Neural crest cell (in vitro differentiated cells): ENCODE results near the gene CWF19L1. TPM values are rescaled to one million over a fixed set of nuclear protein-coding genes. Genes with fewer than 3 reads are reported as not detected.

Source experiments
- DNase-seq: peaks from one replicate; pipeline ENCODE4 v3.0.0; 2021; ENCODE audit warnings: low read depth, mixed read lengths, low spot score
- H3K27ac Mint-ChIP-seq: one replicate; pipeline ENCODE4 v1.8.0; 2021; ENCODE audit warnings: mild to moderate bottlenecking, mixed read lengths; ENCODE audit not compliant: unreplicated experiment
- H3K27me3 Mint-ChIP-seq: 2 replicates; pipeline ENCODE4 v1.8.0; 2021; ENCODE audit warnings: low read depth, mild to moderate bottlenecking, mixed read lengths
- H3K36me3 Mint-ChIP-seq: 2 replicates; pipeline ENCODE4 v1.8.0; 2021; ENCODE audit warnings: low read depth, mild to moderate bottlenecking, mixed read lengths
- H3K4me1 Mint-ChIP-seq: 2 replicates; pipeline ENCODE4 v1.8.0; 2021; ENCODE audit warnings: mixed read lengths
- H3K4me3 Mint-ChIP-seq: one replicate; pipeline ENCODE4 v1.8.0; 2021; ENCODE audit warnings: mild to moderate bottlenecking, mixed read lengths
- H3K9me3 Mint-ChIP-seq: 2 replicates; pipeline ENCODE4 v1.8.0; 2021; ENCODE audit warnings: mixed read lengths
- total RNA-seq: library from RNA; stranded (reverse); gene quantifications from 2 replicates; pipeline ENCODE4 v1.2.1, GENCODE V29; 2021
- TF ChIP-seq, protein P1 (sequence below): fragments of 200-600 bp; sonication (generic); conservative IDR thresholded peaks from 2 replicates; pipeline ENCODE4 v1.5.0; 2021; ENCODE audit warnings: antibody characterized with exemption, mild to moderate bottlenecking

CWF19L1 gene
- total RNA-seq, 1 donor from 2014 or later: 29.2 TPM

DNA sequence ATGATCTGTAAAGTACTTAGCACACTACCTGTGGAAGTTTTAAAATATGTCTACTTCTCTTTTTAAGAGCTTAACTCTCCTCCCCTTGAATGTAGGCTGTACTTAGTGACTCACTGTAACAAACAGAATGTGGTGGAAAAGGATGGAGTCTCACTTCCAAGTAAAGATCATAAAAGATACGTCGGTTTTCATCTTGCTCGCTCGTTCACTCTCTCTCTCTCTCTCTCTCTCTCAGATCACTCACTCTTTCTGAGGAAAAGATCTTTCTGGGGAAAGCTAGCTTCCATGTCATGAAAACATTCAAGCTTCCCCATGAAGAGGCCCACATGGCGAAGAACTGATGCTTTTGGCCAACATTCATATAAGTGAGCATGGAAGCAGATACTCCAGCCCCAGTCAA is 43.6 kb downstream of the CWF19L1 start:
- Mint-ChIP-seq H3K4me3 (no peak overlapping the region), H3K36me3 (peaks cover 11% of the 10 kb centered on the region), H3K9me3 (no peaks in the 10 kb centered on the region), H3K27ac (no peak overlapping the region), H3K4me1 (peaks cover 11% of the 10 kb centered on the region), H3K27me3 (no peaks in the 10 kb centered on the region)
- DNase-seq: no peak
- TF ChIP-seq, protein P1, sequence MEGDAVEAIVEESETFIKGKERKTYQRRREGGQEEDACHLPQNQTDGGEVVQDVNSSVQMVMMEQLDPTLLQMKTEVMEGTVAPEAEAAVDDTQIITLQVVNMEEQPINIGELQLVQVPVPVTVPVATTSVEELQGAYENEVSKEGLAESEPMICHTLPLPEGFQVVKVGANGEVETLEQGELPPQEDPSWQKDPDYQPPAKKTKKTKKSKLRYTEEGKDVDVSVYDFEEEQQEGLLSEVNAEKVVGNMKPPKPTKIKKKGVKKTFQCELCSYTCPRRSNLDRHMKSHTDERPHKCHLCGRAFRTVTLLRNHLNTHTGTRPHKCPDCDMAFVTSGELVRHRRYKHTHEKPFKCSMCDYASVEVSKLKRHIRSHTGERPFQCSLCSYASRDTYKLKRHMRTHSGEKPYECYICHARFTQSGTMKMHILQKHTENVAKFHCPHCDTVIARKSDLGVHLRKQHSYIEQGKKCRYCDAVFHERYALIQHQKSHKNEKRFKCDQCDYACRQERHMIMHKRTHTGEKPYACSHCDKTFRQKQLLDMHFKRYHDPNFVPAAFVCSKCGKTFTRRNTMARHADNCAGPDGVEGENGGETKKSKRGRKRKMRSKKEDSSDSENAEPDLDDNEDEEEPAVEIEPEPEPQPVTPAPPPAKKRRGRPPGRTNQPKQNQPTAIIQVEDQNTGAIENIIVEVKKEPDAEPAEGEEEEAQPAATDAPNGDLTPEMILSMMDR: no peak

DNA sequence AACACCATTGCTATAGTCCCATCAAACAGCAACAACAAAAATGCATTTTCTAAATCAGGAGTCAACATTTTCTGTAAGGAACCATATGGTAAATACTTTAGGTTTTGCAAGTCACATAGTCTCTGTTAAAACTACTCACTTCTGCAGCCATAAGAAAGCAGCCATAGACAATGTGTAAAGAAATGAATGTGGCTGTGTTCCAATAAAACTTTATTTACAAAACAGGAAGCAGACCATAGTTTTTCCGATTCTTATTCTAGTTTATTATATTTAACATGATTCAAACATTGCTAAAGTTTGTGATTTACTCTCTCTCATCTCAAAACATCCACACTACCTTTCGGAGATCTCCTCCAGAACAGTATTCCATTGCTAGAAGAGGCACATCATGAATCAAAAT is 44.9 kb downstream of the CWF19L1 start:
- Mint-ChIP-seq H3K4me3 (no peak overlapping the region), H3K27ac (no peak overlapping the region), H3K36me3 (peaks cover 11% of the 10 kb centered on the region), H3K9me3 (no peaks in the 10 kb centered on the region), H3K4me1 (peaks cover 2% of the 10 kb centered on the region), H3K27me3 (no peaks in the 10 kb centered on the region)
- no peak for DNase-seq
- TF ChIP-seq, protein P1: no peak

DNA sequence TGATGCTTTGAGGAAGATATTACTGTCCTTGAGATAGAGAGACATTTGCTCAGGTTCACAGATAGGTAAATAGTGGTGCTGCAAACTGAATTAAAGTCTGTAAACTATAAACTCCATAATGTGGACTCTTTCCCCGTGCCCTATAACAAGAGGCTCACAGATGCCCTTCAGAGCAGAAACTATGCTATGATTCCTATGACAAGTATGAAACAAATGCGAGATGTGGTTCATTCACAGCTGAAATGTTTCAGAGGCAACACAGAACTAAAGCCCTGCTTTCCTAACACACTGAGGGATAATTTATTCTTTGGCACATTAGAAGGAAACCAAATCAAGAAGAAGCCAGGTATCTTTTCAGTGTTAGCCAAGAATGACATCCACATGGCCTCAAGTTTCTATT is 51.4 kb downstream of the CWF19L1 start:
- H3K27me3 Mint-ChIP-seq: no peaks in the 10 kb centered on the region
- no peak for DNase-seq
- no peaks in the 10 kb centered on the region for H3K4me1 Mint-ChIP-seq
- no peak overlapping the region for H3K27ac Mint-ChIP-seq
- H3K36me3 Mint-ChIP-seq: no peaks in the 10 kb centered on the region
- H3K9me3 Mint-ChIP-seq: no peaks in the 10 kb centered on the region
- no peak overlapping the region for H3K4me3 Mint-ChIP-seq
- TF ChIP-seq, protein P1: no peak

GRCh38 chr10:100209303-100209702 is 58.1 kb downstream of the CWF19L1 start:
- Mint-ChIP-seq H3K27me3 (no peaks in the 10 kb centered on the region), H3K9me3 (no peaks in the 10 kb centered on the region), H3K36me3 (peaks cover 2% of the 10 kb centered on the region), H3K27ac (no peak overlapping the region), H3K4me3 (no peak overlapping the region), H3K4me1 (no peaks in the 10 kb centered on the region)
- no peak for DNase-seq
- TF ChIP-seq, protein P1: no peak

DNA sequence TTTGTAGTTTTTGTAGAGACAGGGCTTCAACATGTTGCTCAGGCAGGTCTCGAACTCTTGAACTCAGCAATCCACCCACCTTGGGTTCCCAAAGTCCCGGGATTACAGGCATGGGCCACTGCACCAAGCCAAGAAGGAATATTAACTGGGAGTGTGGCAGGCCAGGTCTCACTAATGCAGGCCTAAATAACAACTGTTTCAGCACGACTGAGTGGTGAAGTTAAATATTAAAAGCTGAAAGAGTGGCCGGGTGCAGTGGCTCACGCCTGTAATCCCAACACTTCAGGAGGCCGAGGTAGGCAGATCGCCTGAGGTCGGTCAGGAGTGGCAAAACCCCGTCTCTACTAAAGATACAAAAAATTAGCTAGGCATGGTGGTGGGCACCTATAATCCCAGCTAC is 59.2 kb downstream of the CWF19L1 start:
- Mint-ChIP-seq H3K9me3 (no peaks in the 10 kb centered on the region), H3K4me1 (no peaks in the 10 kb centered on the region), H3K4me3 (no peak overlapping the region), H3K27me3 (no peaks in the 10 kb centered on the region), H3K27ac (no peak overlapping the region), H3K36me3 (peaks cover 4% of the 10 kb centered on the region)
- DNase-seq: no peak
- TF ChIP-seq, protein P1: no peak

DNA sequence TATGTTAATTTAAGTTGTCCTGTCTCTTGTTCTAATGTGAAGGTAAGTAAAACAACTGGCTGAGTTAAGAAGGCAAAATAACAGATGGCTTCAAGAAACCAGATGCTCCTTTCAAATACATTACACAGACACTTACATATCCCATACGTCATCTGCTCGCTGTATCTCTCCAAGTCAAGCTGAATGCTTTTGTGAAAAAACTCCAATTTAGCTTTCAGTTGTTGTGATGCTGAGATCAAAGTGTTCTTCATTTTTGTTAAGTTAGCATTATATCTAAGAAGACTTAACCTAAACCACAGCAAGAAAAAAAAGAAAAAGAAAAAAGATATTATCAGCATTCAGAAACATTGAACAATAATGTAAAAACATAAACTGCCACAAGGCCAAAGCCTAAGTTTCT is 63.1 kb downstream of the CWF19L1 start:
- no peaks in the 10 kb centered on the region for H3K4me1 Mint-ChIP-seq
- H3K4me3 Mint-ChIP-seq: no peak overlapping the region
- no peak overlapping the region for H3K27ac Mint-ChIP-seq
- no peaks in the 10 kb centered on the region for H3K27me3 Mint-ChIP-seq
- TF ChIP-seq, protein P1: no peak
- H3K9me3 Mint-ChIP-seq: no peaks in the 10 kb centered on the region
- peaks cover 9% of the 10 kb centered on the region for H3K36me3 Mint-ChIP-seq
- no peak for DNase-seq
